SJSA1 (cell line): ENCODE measurements around the gene TGFBI. TPM values are rescaled to one million over a fixed set of nuclear protein-coding genes. Genes with fewer than 3 reads are reported as not detected.
"Not testable (repeated sequence)": the region's sequence is repeated elsewhere in the genome, so short reads cannot be mapped to it uniquely, and the experiment has no call there.

Experiments
- DNase-seq, 2 experiments: peaks; one replicate each; pipeline ENCODE4 v3.0.0-alpha.2; 2015 to 2020; ENCODE audit warnings: low spot score in 2 of 2, low read depth in 1 of 2
- H3K27ac ChIP-seq: fragments of 250-450 bp; sonication (Bioruptor Pico); 2 replicates; pipeline ENCODE4 v1.5.1; 2020; ENCODE audit warnings: mild to moderate bottlenecking, moderate library complexity
- H3K27me3 ChIP-seq: fragments of 250-450 bp; sonication (Bioruptor Pico); replicated peaks from 2 replicates; pipeline ENCODE4 v1.5.1; 2020; ENCODE audit warnings: mild to moderate bottlenecking, moderate library complexity
- H3K36me3 ChIP-seq: fragments of 250-450 bp; sonication (Bioruptor Pico); 2 replicates; pipeline ENCODE4 v1.5.1; 2020; ENCODE audit warnings: mild to moderate bottlenecking
- H3K4me1 ChIP-seq: fragments of 250-450 bp; sonication (Bioruptor Pico); replicated peaks from 2 replicates; pipeline ENCODE4 v1.6.1; 2021; ENCODE audit warnings: mild to moderate bottlenecking
- H3K4me3 ChIP-seq: fragments of 250-450 bp; sonication (Bioruptor Pico); 2 replicates; pipeline ENCODE4 v1.5.1; 2020; ENCODE audit warnings: mild to moderate bottlenecking
- H3K9me3 ChIP-seq: fragments of 250-450 bp; sonication (Bioruptor Pico); replicated peaks from 2 replicates; pipeline ENCODE4 v1.5.1; 2020; ENCODE audit warnings: mild to moderate bottlenecking
- total RNA-seq: library from RNA; depleted of rRNA; stranded (reverse); fragments of >200 nt; shearing (Covaris generic); gene quantifications from 2 replicates; pipeline ENCODE4 v1.2.3, GENCODE V29; 2014

Gene TGFBI
- total RNA-seq, 1 experiment from 2014 or later: 172 TPM

DNA sequence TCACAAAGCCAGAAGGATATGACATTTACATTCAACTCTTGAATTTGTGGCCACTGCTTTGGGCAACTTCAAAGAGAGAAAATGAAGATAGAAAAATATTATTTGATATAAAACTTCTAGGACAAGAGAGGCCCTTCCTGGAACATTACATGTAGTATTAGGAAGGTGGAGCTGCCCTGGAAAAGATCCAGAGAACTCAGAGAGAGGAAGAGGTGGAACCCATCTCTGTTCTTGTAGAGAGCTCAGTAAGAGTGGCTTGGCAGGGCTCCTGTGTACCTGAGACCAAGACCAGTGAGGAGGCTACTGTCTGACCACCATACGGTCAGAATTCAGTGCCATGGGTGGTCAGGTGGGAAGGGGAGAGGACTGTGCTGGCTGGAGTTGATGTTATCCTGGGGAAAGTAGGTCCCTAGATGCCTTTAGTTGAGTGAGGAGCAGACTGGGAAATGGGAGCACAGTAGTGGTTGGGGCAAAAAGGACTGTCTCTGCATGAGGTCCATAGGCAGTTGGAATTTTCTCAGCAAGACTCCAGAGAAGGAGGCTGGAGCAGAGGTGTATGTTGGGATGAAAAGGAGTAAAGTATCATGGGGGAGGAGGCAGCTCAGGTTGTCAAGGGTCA lies 7.6 kb downstream of the TGFBI start:
- H3K27ac ChIP-seq: peak overlapping the region; percentile 75
- no peak overlapping the region for H3K4me3 ChIP-seq
- peaks cover 42% of the 10 kb centered on the region for H3K4me1 ChIP-seq
- DNase-seq: no peak
- H3K9me3 ChIP-seq: no peaks in the 10 kb centered on the region
- peaks cover 45% of the 10 kb centered on the region for H3K36me3 ChIP-seq
- no peaks in the 10 kb centered on the region for H3K27me3 ChIP-seq

DNA sequence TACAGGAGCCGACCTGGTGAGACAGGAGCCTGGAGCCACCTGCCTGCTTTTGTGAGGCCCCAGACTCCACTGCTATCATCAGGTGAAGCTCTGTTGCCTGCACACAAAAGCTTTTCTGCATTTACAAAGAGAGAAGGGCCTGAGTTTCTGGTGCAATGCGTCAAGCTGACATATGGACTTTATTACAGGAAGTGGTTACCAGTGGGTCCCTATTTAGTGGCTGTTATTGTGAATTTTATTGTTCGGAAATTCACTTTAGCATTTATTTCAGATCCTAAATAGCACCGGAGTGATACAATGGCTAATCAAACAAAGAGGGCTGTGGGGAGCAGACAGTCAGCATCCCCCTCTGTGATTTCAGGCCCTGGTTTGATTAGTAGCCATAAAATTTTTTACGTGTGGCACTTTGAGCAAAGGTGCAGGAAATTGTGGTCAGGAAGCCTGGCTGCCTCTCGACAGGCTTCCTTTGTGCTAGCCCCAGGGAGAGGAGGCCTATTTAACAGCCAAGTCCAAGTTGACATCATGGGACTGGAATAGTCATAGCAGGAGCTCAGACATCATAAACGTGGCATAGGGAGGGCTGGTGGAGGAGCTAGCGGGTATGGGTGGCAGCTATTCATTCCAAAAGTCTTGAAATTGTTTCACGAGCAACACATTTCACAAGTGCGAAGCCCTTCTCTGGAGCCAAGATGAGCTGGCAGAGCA lies 8.4 kb downstream of the TGFBI start:
- Histone ChIP-seq H3K9me3 (no peaks in the 10 kb centered on the region), H3K4me1 (peaks cover 36% of the 10 kb centered on the region), H3K4me3 (no peak overlapping the region), H3K36me3 (peaks cover 41% of the 10 kb centered on the region), H3K27me3 (no peaks in the 10 kb centered on the region), H3K27ac (peak overlapping the region; percentile 75)
- DNase-seq: peak; percentile 81 to 90

DNA sequence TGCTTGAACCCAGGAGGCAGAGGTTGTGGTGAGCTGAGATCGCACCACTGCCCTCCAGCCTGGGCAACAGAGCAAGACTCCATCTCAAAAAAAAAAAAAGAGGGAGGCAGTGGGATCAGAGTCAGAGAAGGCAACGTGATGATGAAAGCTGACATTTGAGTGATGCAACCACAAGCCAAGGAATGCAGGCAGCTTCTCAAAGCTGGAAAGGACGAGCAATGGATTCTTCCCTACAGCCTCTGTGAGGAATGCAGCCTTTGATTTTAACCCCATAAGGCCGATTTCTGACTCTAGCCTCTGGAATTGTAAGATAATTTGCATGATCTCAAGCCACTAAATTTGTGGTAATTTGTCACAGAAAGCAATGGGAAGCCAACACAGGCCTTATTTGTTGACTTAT lies 9.8 kb downstream of the TGFBI start:
- H3K27ac ChIP-seq: no peak overlapping the region
- H3K4me1 ChIP-seq: peaks cover 36% of the 10 kb centered on the region
- DNase-seq: no peak
- peaks cover 38% of the 10 kb centered on the region for H3K36me3 ChIP-seq
- H3K27me3 ChIP-seq: no peaks in the 10 kb centered on the region
- no peak overlapping the region for H3K4me3 ChIP-seq
- no peaks in the 10 kb centered on the region for H3K9me3 ChIP-seq

GRCh38 chr5:136039202-136039601 lies 10.4 kb downstream of the TGFBI start:
- H3K36me3 ChIP-seq: peaks cover 38% of the 10 kb centered on the region
- H3K27me3 ChIP-seq: no peaks in the 10 kb centered on the region
- no peak overlapping the region for H3K27ac ChIP-seq
- no peak overlapping the region for H3K4me3 ChIP-seq
- DNase-seq: no peak
- H3K9me3 ChIP-seq: no peaks in the 10 kb centered on the region
- H3K4me1 ChIP-seq: peaks cover 36% of the 10 kb centered on the region

- no peak overlapping the region for H3K27ac ChIP-seq
- H3K36me3 ChIP-seq: peaks cover 35% of the 10 kb centered on the region
- H3K9me3 ChIP-seq: no peaks in the 10 kb centered on the region
- no peak for DNase-seq
- no peaks in the 10 kb centered on the region for H3K27me3 ChIP-seq
- no peak overlapping the region for H3K4me3 ChIP-seq
- H3K4me1 ChIP-seq: peaks cover 36% of the 10 kb centered on the region
Observed at GRCh38 chr5:136040746-136041415, 12.1 kb downstream of the TGFBI start.

DNA sequence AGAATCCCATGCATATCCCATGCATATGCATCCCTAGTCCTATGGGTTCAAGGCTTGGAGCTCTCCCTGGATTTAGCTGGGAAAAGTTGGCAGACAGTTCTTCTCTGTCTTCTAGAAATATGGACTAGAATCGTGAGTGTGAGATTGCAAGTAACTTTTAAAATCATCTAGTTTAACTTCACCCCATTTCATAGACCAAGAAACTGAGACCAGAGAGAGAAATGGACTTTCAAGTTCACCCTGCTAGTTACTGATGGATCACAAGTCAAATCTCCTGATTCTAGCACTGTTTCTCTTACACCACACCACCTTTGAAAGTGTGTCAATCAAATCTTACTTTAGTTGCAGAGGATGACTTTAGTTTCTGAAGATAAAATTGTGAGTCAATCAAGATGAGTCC lies 13.4 kb downstream of the TGFBI start:
- Histone ChIP-seq H3K4me3 (no peak overlapping the region), H3K27ac (peak overlapping the region; percentile 28; the same call in 1 of the 2 replicates), H3K36me3 (peaks cover 43% of the 10 kb centered on the region), H3K9me3 (no peaks in the 10 kb centered on the region), H3K4me1 (peaks cover 23% of the 10 kb centered on the region), H3K27me3 (no peaks in the 10 kb centered on the region)
- DNase-seq: no peak

DNA sequence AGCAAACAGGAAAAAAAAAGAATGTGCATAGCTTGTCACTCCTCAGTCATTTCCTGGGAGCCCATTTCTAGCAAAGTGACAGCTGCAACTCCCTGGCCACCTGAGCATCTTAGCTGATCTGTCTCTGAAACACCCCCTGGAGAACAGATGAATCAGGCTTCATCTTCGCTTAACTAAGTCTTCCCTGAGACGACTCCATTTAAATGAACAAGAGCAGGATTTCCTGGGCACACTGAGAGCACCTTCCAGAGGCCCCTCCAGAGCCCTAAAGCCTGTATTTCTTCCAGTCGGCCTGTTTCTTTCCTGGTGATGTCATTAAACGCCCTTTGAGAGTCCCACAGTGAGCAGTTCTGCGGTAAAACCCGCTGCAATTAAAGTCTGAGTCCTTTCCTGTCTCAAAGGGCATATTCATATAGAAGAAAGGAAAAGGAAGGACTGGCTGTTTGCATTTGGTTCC lies 13.9 kb downstream of the TGFBI start:
- Histone ChIP-seq H3K27ac (peak overlapping the region; percentile 28), H3K9me3 (no peaks in the 10 kb centered on the region), H3K36me3 (peaks cover 49% of the 10 kb centered on the region), H3K27me3 (no peaks in the 10 kb centered on the region), H3K4me3 (no peak overlapping the region), H3K4me1 (peaks cover 18% of the 10 kb centered on the region)
- DNase-seq: peak in 1 of 2 experiments; percentile 62

GRCh38 chr5:136043551-136043950 lies 14.8 kb downstream of the TGFBI start:
- no peak for DNase-seq
- H3K27ac ChIP-seq: no peak overlapping the region
- H3K36me3 ChIP-seq: peaks cover 52% of the 10 kb centered on the region
- H3K9me3 ChIP-seq: no peaks in the 10 kb centered on the region
- H3K27me3 ChIP-seq: no peaks in the 10 kb centered on the region
- no peak overlapping the region for H3K4me3 ChIP-seq
- H3K4me1 ChIP-seq: peaks cover 12% of the 10 kb centered on the region

DNA sequence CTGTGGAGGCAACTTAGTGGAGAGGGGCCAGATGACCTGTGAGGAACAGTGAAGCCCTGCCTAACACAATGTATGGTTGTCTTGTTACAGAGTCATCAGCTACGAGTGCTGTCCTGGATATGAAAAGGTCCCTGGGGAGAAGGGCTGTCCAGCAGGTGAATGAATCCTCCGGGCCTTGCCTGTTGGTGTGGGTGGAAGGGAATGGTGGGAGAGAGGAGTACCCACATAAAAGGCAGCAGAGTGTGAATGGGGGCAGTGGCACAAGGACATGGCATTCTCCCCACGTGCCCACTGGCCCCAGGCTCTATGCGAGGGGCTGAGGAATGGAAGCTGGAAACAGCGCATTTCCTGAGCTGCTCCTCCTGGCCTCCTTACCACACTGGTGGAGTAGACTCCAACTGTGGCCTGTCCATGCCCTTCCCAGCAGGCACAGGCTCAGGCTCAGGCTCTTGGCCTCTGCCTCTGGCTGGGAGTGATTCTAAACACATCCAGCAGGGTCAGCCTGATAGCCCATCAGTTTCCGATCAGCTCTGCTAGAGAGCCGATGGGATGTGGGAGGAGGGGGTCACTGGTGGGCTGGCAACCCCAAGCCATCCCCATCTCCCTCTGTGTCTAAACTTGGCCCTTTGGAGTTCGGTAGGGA lies 15.3 kb downstream of the TGFBI start:
- Histone ChIP-seq H3K27me3 (no peaks in the 10 kb centered on the region), H3K36me3 (peaks cover 52% of the 10 kb centered on the region), H3K27ac (no peak overlapping the region), H3K9me3 (no peaks in the 10 kb centered on the region), H3K4me3 (no peak overlapping the region), H3K4me1 (peaks cover 12% of the 10 kb centered on the region)
- DNase-seq: no peak

DNA sequence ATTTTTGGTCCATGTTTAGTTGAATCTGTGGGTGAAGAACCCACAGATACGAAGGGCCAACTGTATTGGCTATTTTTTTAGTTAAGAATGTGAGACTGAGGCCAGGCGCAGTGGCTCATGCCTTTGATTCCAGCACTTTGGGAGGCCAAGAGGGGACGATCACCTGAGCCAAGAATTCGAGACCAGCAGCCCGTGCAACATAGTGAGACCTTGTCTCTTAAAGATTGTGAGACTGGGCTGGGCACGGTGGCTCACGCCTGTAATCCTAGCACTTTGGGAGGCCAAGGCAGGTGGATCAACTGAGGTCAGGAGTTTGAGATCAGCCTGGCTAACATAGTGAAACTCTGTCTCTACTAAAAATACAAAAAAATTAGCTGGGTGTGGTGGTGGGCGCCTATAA lies 16.2 kb downstream of the TGFBI start:
- Histone ChIP-seq H3K4me1 (peaks cover 12% of the 10 kb centered on the region), H3K36me3 (peaks cover 54% of the 10 kb centered on the region)
- not testable (repeated sequence) for H3K27ac ChIP-seq, H3K4me3 ChIP-seq, DNase-seq, H3K27me3 ChIP-seq, H3K9me3 ChIP-seq

DNA sequence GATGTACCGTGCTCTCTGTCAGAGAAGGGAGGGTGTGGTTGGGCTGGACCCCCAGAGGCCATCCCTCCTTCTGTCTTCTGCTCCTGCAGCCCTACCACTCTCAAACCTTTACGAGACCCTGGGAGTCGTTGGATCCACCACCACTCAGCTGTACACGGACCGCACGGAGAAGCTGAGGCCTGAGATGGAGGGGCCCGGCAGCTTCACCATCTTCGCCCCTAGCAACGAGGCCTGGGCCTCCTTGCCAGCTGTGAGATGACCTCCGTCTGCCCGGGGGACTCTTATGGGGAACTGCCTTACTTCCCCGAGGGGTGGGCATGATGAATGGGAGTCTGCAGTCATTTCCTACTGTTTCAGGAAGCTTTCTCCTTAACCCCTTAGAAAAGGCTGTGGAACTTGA lies 17.5 kb downstream of the TGFBI start:
- Histone ChIP-seq H3K4me1 (peaks cover 12% of the 10 kb centered on the region), H3K9me3 (no peaks in the 10 kb centered on the region), H3K27ac (no peak overlapping the region), H3K27me3 (no peaks in the 10 kb centered on the region), H3K4me3 (no peak overlapping the region), H3K36me3 (peaks cover 63% of the 10 kb centered on the region)
- DNase-seq: no peak

- Histone ChIP-seq H3K4me3 (no peak overlapping the region), H3K9me3 (no peaks in the 10 kb centered on the region), H3K27ac (no peak overlapping the region), H3K36me3 (peaks cover 72% of the 10 kb centered on the region), H3K27me3 (no peaks in the 10 kb centered on the region), H3K4me1 (peaks cover 13% of the 10 kb centered on the region)
- no peak for DNase-seq
Observed at GRCh38 chr5:136047858-136048257, 19.1 kb downstream of the TGFBI start.

- Histone ChIP-seq H3K36me3 (peaks cover 72% of the 10 kb centered on the region), H3K4me3 (no peak overlapping the region), H3K4me1 (peaks cover 22% of the 10 kb centered on the region), H3K27me3 (no peaks in the 10 kb centered on the region), H3K27ac (no peak overlapping the region), H3K9me3 (no peaks in the 10 kb centered on the region)
- DNase-seq: no peak
Observed at GRCh38 chr5:136048966-136049365, 20.2 kb downstream of the TGFBI start.
